Activated naive CD8-positive, alpha-beta T cell treated with anti-CD3 and anti-CD28 coated beads, Interleukin-2, amount 50 U/mL, for 24 hours (primary cell): ENCODE measurements around the gene TCAF1.
"Not testable (repeated sequence)": the region's sequence is repeated elsewhere in the genome, so short reads cannot be mapped to it uniquely, and the experiment has no call there.

Source experiments
- ATAC-seq: fragments of 150-1000 bp; cut with Tn5 transposase; one replicate; pipeline ENCODE4 v1.10.0; 2021
- DNase-seq: peaks from one replicate; pipeline ENCODE4 v3.0.0; 2021
- H3K27ac Mint-ChIP-seq: one replicate; pipeline ENCODE4 v1.8.0; 2021; ENCODE audit warnings: mild to moderate bottlenecking, mixed read lengths
- H3K27me3 Mint-ChIP-seq: one replicate; pipeline ENCODE4 v1.8.0; 2021; ENCODE audit warnings: mixed read lengths
- H3K36me3 Mint-ChIP-seq: one replicate; pipeline ENCODE4 v1.8.0; 2021; ENCODE audit warnings: low read depth, mixed read lengths
- H3K4me1 Mint-ChIP-seq: one replicate; pipeline ENCODE4 v1.8.0; 2021; ENCODE audit warnings: mixed read lengths
- H3K4me3 Mint-ChIP-seq: one replicate; pipeline ENCODE4 v1.8.0; 2021; ENCODE audit warnings: mild to moderate bottlenecking, moderate library complexity, mixed read lengths
- H3K9me3 Mint-ChIP-seq: one replicate; pipeline ENCODE4 v1.8.0; 2021; ENCODE audit warnings: mixed read lengths

The TCAF1 gene

GRCh38 chr7:143890558-143890957, 11.4 kb downstream of the TCAF1 start:
- no peak overlapping the region for H3K27ac Mint-ChIP-seq
- peaks cover 21% of the 10 kb centered on the region for H3K36me3 Mint-ChIP-seq
- peaks cover 27% of the 10 kb centered on the region for H3K9me3 Mint-ChIP-seq
- ATAC-seq (no peak), DNase-seq (no peak)
- H3K27me3 Mint-ChIP-seq = peaks cover 12% of the 10 kb centered on the region
- peaks cover 8% of the 10 kb centered on the region for H3K4me1 Mint-ChIP-seq
- no peak overlapping the region for H3K4me3 Mint-ChIP-seq

DNA sequence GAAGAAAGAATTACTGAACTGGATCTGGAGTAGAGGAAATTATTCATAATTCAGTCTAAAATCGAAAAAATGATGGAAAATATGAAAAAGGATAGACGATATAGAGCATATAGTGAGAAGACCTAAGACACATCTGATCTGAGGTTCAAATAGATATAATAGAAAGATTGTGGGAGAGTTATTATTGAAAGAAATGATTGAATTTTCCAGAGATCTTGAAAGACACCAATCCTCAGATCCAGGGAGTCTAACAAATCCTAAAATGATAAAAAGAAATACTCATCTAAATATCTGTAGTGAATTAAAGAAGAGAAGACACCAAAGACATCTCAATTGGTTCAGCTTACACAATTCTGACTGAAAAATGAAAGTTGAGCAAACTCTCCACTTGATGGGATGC, 12.9 kb downstream of the TCAF1 start:
- peaks cover 23% of the 10 kb centered on the region for H3K9me3 Mint-ChIP-seq
- DNase-seq (no peak), ATAC-seq (no peak)
- no peak overlapping the region for H3K27ac Mint-ChIP-seq
- no peak overlapping the region for H3K4me3 Mint-ChIP-seq
- H3K4me1 Mint-ChIP-seq = peaks cover 7% of the 10 kb centered on the region
- peaks cover 21% of the 10 kb centered on the region for H3K27me3 Mint-ChIP-seq
- H3K36me3 Mint-ChIP-seq = peaks cover 20% of the 10 kb centered on the region

DNA sequence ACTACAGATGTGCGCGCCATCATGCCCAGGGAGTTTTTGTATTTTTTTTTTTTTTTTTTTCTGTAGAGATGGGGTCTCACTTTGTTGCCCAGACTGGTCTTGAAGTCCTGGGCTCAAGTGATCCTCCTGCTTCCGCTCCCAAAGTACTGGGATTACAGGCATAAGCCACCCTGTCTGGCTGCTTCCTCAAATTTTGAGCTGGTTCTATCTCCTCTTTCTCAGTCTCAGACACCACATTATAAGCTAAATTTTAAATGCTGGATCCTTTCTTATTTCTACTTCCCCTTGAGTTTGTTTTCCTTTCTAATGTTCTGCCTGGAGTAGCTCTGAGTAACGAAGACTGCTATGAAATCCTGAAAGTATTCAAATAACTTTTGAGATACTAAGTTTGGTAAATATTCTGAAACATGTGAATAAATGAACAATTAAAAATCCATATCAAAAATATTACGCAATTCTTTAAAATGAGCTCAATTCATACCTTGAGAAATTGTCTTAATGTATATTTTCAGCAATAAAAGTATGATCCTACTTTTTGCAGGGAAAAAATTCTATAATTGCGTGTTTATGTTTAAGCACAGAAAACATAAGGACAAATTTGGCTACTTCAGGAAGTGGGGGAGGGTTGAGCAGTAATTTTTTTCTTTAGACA, 15.0 kb downstream of the TCAF1 start:
- H3K4me3 Mint-ChIP-seq = no peak overlapping the region
- H3K27me3 Mint-ChIP-seq = peaks cover 33% of the 10 kb centered on the region
- peaks cover 16% of the 10 kb centered on the region for H3K4me1 Mint-ChIP-seq
- H3K36me3 Mint-ChIP-seq = peaks cover 20% of the 10 kb centered on the region
- H3K27ac Mint-ChIP-seq = no peak overlapping the region
- DNase-seq = no peak
- peaks cover 23% of the 10 kb centered on the region for H3K9me3 Mint-ChIP-seq
- no peak for ATAC-seq

DNA sequence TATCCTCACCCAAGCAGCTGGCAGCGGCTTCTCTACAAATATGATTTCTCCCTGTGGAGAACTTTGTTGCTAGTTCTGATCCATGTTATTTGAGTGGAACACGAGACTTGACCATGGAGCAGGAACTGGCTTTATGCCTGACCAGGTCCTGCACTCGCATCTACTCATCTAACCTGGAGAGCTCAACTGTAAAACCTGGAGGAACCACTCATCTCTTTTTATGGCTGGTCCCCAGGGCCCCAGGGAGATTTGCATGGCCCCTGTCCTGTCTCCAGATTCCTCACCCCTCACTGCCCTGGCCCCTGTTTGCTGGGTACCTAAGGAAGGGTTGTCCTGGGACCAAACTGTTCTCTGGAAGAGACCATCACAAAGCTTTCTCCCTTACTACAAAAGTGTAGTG, 16.0 kb downstream of the TCAF1 start:
- Mint-ChIP-seq H3K27me3 (peaks cover 33% of the 10 kb centered on the region), H3K4me3 (no peak overlapping the region), H3K27ac (no peak overlapping the region), H3K36me3 (peaks cover 16% of the 10 kb centered on the region), H3K4me1 (peaks cover 16% of the 10 kb centered on the region), H3K9me3 (peaks cover 18% of the 10 kb centered on the region)
- ATAC-seq (no peak), DNase-seq (no peak)

DNA sequence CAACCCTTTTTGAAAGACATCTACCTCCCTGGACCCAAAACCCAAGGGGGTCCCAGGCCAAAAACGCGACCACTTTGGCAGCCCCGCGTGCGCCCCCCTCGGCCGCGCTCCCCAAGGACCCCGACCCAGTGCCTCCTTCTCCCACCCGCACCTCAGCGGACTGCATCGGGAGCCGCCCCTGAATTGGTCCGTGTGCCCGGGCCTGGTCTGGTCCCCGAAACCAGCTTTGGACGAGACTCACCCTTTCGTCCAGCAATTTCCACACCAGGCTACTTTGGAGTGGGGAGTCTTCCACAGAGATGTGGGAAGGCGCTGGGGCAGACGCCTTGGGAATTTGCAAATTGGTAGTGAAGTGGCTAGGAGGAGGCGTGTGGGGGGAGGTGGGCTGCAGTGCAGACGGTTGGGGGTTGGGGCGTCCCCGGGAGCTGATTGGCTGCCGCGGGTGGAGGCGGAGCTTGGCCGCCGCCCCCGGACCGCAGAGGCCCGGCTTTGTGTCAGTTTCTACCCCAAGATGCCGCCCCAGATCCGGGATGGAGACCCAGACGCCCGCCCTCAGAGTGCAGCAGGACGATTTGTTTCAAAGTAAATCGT, 16.9 kb downstream of the TCAF1 start:
- H3K36me3 Mint-ChIP-seq = peaks cover 13% of the 10 kb centered on the region

DNA sequence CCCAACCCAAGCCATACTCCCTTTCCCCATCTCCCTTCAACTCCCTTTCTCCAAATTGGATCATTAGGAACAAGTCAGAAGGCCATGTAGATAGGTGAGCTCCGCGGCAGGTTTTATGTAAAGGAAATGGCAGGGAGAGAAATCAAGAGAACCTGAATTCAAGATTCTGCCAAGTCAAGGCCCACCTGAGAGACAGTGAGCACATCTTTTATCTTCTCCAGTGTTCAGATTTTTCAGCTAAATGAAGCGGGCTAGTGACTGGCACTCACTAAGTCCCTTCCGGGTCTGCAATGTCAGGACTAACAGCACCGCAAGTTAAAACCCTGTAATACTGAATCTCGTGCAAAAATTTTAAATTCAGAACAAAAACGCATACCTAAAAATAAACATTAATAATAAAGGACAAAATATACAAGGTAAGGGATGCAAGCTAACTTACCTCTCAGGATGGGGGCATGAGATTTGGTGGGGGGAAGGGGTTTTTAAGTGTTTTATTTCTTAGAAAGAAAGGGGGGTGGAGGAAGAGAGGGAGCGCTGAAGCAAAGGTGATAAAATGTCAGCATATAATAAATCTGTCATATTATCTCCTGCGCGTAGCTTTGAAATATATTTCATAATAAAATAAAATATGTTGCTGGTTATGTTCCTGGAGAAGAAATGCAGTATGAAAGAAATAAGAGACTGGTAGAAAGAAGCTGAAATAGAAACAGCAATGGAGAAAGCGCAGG, 17.6 kb downstream of the TCAF1 start:
- peaks cover 16% of the 10 kb centered on the region for H3K4me1 Mint-ChIP-seq
- no peak for ATAC-seq
- peak overlapping the region; percentile 26 for H3K4me3 Mint-ChIP-seq

More for the DNA sequence above, 16.9 kb downstream of the TCAF1 start:
- peaks cover 33% of the 10 kb centered on the region for H3K27me3 Mint-ChIP-seq
- H3K4me1 Mint-ChIP-seq = peaks cover 16% of the 10 kb centered on the region
- DNase-seq (peak; percentile 38), ATAC-seq (peak; percentile 47)
- peaks cover 10% of the 10 kb centered on the region for H3K9me3 Mint-ChIP-seq
- peak overlapping the region; percentile 26 for H3K4me3 Mint-ChIP-seq
- no peak overlapping the region for H3K27ac Mint-ChIP-seq

DNA sequence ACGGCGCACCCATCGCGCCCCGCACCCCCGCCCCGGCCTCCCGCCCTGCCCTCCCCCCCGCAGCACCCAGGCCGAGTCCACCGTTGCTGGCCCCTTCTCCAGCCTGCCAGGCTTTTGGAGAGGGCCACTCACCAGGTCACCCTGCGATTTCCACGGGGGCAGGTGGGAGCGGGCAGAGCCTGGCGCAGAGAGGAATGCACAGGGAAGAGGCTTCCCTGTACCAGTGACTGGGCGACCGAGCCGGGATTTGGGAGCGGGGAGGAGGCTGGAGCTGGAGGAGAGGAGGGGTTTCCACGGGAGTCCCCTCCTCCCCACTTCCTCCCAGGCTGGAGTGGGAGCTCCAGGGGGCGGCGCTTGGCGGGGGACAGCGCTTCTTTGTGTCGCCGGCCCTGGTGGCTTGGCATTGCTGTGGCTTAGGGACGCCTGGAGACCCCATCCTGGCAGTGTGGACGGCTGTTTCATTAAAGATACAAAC, 19.3 kb downstream of the TCAF1 start:
- DNase-seq = no peak

More for the DNA sequence above, 17.6 kb downstream of the TCAF1 start:
- no peak overlapping the region for H3K27ac Mint-ChIP-seq
- peaks cover 13% of the 10 kb centered on the region for H3K36me3 Mint-ChIP-seq
- H3K9me3 Mint-ChIP-seq = peaks cover 7% of the 10 kb centered on the region
- DNase-seq = no peak
- H3K27me3 Mint-ChIP-seq = peaks cover 33% of the 10 kb centered on the region

DNA sequence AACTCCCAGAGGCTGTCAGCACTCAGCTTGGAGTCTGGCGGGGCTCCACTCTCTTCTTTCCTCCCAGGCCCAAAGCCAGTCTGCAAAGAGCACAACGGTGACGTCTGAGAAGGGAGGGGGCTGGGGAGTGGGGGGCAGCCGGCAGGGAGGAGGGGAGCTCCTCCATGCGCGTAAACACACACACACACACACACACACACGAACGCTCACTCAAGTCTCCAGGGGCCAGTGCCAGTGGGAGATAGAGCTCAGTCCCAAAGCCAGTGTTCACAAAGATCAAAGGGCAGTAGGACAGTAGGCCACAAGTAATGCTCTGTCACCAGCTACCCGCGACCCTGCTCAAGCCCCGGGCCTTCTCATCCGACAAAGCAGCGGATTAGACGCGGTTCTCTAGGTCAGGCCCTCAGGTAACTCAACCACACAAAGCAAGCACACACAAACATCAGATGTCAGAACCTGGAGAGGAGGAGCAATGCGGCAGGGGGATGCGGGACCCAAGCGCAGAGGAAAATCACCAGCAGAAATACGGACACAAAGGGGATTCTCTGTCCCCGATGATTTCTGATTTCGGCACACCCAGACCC, 19.9 kb downstream of the TCAF1 start:
- ATAC-seq = peak; percentile 20
- H3K4me1 Mint-ChIP-seq = peaks cover 16% of the 10 kb centered on the region
- no peaks in the 10 kb centered on the region for H3K9me3 Mint-ChIP-seq
- H3K36me3 Mint-ChIP-seq = no peaks in the 10 kb centered on the region
- H3K4me3 Mint-ChIP-seq = peak overlapping the region; percentile 15
- H3K27ac Mint-ChIP-seq = no peak overlapping the region
- DNase-seq = no peak
- H3K27me3 Mint-ChIP-seq = peaks cover 31% of the 10 kb centered on the region

More for the DNA sequence above, 19.3 kb downstream of the TCAF1 start:
- H3K36me3 Mint-ChIP-seq = peaks cover 2% of the 10 kb centered on the region
- no peak overlapping the region for H3K27ac Mint-ChIP-seq
- H3K9me3 Mint-ChIP-seq = no peaks in the 10 kb centered on the region
- H3K27me3 Mint-ChIP-seq = peaks cover 33% of the 10 kb centered on the region
- H3K4me1 Mint-ChIP-seq = peaks cover 16% of the 10 kb centered on the region
- ATAC-seq = no peak
- H3K4me3 Mint-ChIP-seq = peak overlapping the region; percentile 54

- Mint-ChIP-seq H3K9me3 (no peaks in the 10 kb centered on the region), H3K27ac (no peak overlapping the region)
These were observed 23.1 kb downstream of the TCAF1 start for GRCh38 chr7:143878884-143879283.

GRCh38 chr7:143877098-143877497, 24.9 kb downstream of the TCAF1 start:
- peaks cover under 1% of the 10 kb centered on the region for H3K27me3 Mint-ChIP-seq
- H3K4me1 Mint-ChIP-seq = peaks cover under 1% of the 10 kb centered on the region
- no peak for DNase-seq
- no peaks in the 10 kb centered on the region for H3K9me3 Mint-ChIP-seq
- H3K27ac Mint-ChIP-seq = no peak overlapping the region
- ATAC-seq = no peak
- H3K4me3 Mint-ChIP-seq = no peak overlapping the region
- no peaks in the 10 kb centered on the region for H3K36me3 Mint-ChIP-seq

More at GRCh38 chr7:143878884-143879283, 23.1 kb downstream of the TCAF1 start:
- no peaks in the 10 kb centered on the region for H3K36me3 Mint-ChIP-seq
- DNase-seq = no peak
- no peak for ATAC-seq
- H3K27me3 Mint-ChIP-seq = peaks cover 11% of the 10 kb centered on the region
- H3K4me1 Mint-ChIP-seq = peaks cover 8% of the 10 kb centered on the region
- no peak overlapping the region for H3K4me3 Mint-ChIP-seq

DNA sequence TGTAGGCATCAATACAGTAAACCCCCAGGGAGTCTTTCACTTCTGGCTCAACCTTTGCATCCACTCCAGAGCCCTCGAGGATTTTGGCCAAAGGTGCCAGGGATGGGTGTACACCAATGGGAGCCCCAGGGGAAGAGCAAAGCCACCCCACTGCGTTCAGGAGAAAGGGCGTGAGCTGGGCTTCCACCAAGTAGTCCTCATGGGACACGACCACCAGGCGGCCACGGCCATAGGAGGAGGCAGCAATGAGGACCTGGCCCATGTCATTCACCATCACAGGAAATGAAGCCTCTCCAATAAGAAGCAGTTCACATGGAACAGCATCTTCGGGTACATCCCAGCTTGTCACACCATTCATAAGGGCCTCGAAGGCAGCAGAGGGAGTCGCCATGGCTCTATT, 25.8 kb downstream of the TCAF1 start:
- Mint-ChIP-seq H3K4me1 (no peaks in the 10 kb centered on the region), H3K27ac (no peak overlapping the region), H3K36me3 (no peaks in the 10 kb centered on the region), H3K27me3 (no peaks in the 10 kb centered on the region), H3K9me3 (no peaks in the 10 kb centered on the region), H3K4me3 (no peak overlapping the region)
- ATAC-seq = no peak
- DNase-seq = no peak

DNA sequence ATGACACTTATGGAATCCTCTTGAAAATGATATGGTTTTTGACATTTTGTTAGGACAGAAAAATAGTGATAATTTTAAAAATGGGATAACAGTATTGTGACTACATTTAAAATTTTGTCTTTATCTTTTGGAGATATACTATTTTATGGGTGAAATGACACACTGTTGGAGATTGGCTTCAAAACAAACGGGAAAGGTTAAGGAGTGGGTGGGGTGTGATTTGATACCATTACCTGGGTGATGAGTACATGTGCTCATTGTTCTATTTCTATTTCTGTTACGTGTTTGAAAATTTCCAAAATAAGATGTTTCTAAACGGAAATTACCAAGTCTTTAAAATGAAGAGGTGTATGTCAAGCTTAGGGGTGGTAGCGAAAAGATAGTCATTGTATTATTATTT, 28.7 kb downstream of the TCAF1 start:
- not testable (repeated sequence) for H3K27me3 Mint-ChIP-seq, H3K9me3 Mint-ChIP-seq, H3K4me1 Mint-ChIP-seq, H3K36me3 Mint-ChIP-seq, H3K27ac Mint-ChIP-seq, DNase-seq, H3K4me3 Mint-ChIP-seq
- ATAC-seq = peak; percentile 15

GRCh38 chr7:143871534-143871933, 30.4 kb downstream of the TCAF1 start:
- DNase-seq, H3K9me3 Mint-ChIP-seq, H3K36me3 Mint-ChIP-seq, H3K4me3 Mint-ChIP-seq, ATAC-seq, H3K4me1 Mint-ChIP-seq, H3K27ac Mint-ChIP-seq, H3K27me3 Mint-ChIP-seq: not testable (repeated sequence)

GRCh38 chr7:143857994-143858393, 44.0 kb downstream of the TCAF1 start:
- H3K36me3 Mint-ChIP-seq, H3K9me3 Mint-ChIP-seq, H3K27ac Mint-ChIP-seq, DNase-seq, H3K4me1 Mint-ChIP-seq, H3K27me3 Mint-ChIP-seq, ATAC-seq, H3K4me3 Mint-ChIP-seq: not testable (repeated sequence)
